Measurements from ENCODE around the gene RAB27B. TPM values are rescaled to one million over a fixed set of nuclear protein-coding genes. Genes with fewer than 3 reads are reported as not detected.

Gene RAB27B
- total and polyA plus RNA-seq, 2 donors (not counting 1 experiment from before 2014, with no cell fraction given) = 0.01 to 0.07 TPM

GRCh38 chr18:54939361-54939917, 111.2 kb downstream of the RAB27B start:
- Histone ChIP-seq H3K9me3 (ENCODE audit: control extremely low read depth in 1 of 3, control insufficient read depth in 2 of 3, insufficient read depth in 1 of 3, low read length in 2 of 3) (no peaks in the 10 kb centered on the region), H3K79me2 (ENCODE audit: control insufficient read depth, insufficient read depth, low read length) (no peaks in the 10 kb centered on the region), H4K20me1 (ENCODE audit: control insufficient read depth, insufficient read depth, low read length, poor library complexity, severe bottlenecking) (no peaks in the 10 kb centered on the region), H3K4me2 (replicated peaks; ENCODE audit: low read depth, low read length, poor library complexity, severe bottlenecking) (no peak overlapping the region), H2AFZ (ENCODE audit: insufficient read depth, low read depth, low read length, poor library complexity, severe bottlenecking) (no peak overlapping the region), H3K27ac (ENCODE audit: low read length in 2 of 2) (no peak overlapping the region), H3K9ac (ENCODE audit: low read length) (no peak overlapping the region), H3K4me1 (ENCODE audit: control insufficient read depth in 2 of 2, insufficient read depth in 2 of 2, low read length in 2 of 2) (no peaks in the 10 kb centered on the region), H3K36me3 (replicated peaks in 1 of 2; ENCODE audit: control extremely low read depth in 1 of 2, control insufficient read depth in 1 of 2, extremely low read depth in 1 of 2, insufficient read depth in 2 of 2, low read length in 1 of 2) (no peaks in the 10 kb centered on the region), H3K4me3 (ENCODE audit: control extremely low read depth in 1 of 5, extremely low read depth in 1 of 5, insufficient read depth in 1 of 5, low read depth in 2 of 5, low read length in 4 of 5) (no peak overlapping the region), H3K27me3 (replicated peaks in 1 of 4; ENCODE audit: control extremely low read depth in 1 of 4, control insufficient read depth in 3 of 4, insufficient read depth in 4 of 4, low read length in 3 of 4) (no peaks in the 10 kb centered on the region)
- TF ChIP-seq EZH2 (IDR thresholded peaks at IDR 0.05; ENCODE audit: borderline replicate concordance, insufficient read depth, low read depth, low read length, poor library complexity, severe bottlenecking) (no peak), CTCF (IDR thresholded peaks at IDR 0.05) (no peak)
- no peaks in the 10 kb centered on the region for H3K4me1 Mint-ChIP-seq
- ChIA-PET POLR2A (no interaction called here), CTCF (no interaction called here)
- H3K27ac Mint-ChIP-seq = no peak overlapping the region
- no peaks in the 10 kb centered on the region for H3K27me3 Mint-ChIP-seq
- no peak for DNase-seq
- no peak overlapping the region for H3K4me3 Mint-ChIP-seq
- ATAC-seq (ENCODE audit: low read depth) = no peak
- intact Hi-C loops (cut with micrococcal nuclease) = no loop called here
- 91% methylated on average over 6 of the region's 7 CpGs for WGBS (ENCODE audit: insufficient coverage)
- no peaks in the 10 kb centered on the region for H3K9me3 Mint-ChIP-seq (ENCODE audit: insufficient read depth)

DNA sequence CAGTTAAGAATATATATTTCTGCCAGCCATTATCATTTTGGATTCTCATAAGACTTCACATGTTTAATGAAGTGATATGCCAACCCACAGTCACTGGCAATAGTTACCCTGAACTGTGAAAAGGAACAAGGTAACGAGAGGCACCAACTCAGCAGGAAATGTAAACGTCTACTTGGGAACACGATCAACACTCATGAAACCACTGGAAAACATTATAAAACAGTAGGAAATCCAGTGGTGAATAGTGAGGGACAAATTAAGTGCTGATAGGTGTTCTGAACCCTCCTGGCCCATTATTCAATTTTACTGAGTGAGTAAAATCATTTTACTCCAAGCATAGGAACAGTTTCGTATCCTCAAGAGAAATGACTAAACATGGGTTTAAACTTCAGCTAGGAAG, 113.9 kb downstream of the RAB27B start:
- TF ChIP-seq CTCF (IDR thresholded peaks at IDR 0.05) = no peak
- TF ChIP-seq EZH2 (IDR thresholded peaks at IDR 0.05; ENCODE audit: borderline replicate concordance, insufficient read depth, low read depth, low read length, poor library complexity, severe bottlenecking) = no peak
- Mint-ChIP-seq H3K27ac (no peak overlapping the region), H3K27me3 (no peaks in the 10 kb centered on the region), H3K4me3 (no peak overlapping the region), H3K4me1 (peaks cover 15% of the 10 kb centered on the region), H3K9me3 (ENCODE audit: insufficient read depth) (no peaks in the 10 kb centered on the region)
- no peaks in the 10 kb centered on the region for H3K9me3 ChIP-seq (ENCODE audit: control extremely low read depth in 1 of 3, control insufficient read depth in 2 of 3, insufficient read depth in 1 of 3, low read length in 2 of 3)
- no peak overlapping the region for H3K27ac ChIP-seq (ENCODE audit: low read length in 2 of 2)
- POLR2A ChIA-PET = no interaction called here
- peaks cover 4 to 6% of the 10 kb centered on the region in 2 donors for H3K4me1 ChIP-seq (ENCODE audit: control insufficient read depth in 2 of 2, insufficient read depth in 2 of 2, low read length in 2 of 2)
- no peaks in the 10 kb centered on the region for H3K79me2 ChIP-seq (ENCODE audit: control insufficient read depth, insufficient read depth, low read length)
- no peaks in the 10 kb centered on the region for H3K36me3 ChIP-seq (replicated peaks in 1 of 2; ENCODE audit: control extremely low read depth in 1 of 2, control insufficient read depth in 1 of 2, extremely low read depth in 1 of 2, insufficient read depth in 2 of 2, low read length in 1 of 2)
- WGBS (ENCODE audit: insufficient coverage) = no CpG with 5 or more reads among the region's 4 CpGs
- no peak overlapping the region for H2AFZ ChIP-seq (ENCODE audit: insufficient read depth, low read depth, low read length, poor library complexity, severe bottlenecking)
- no peak overlapping the region for H3K9ac ChIP-seq (ENCODE audit: low read length)
- no peak for ATAC-seq (ENCODE audit: low read depth)
- H3K4me2 ChIP-seq (replicated peaks; ENCODE audit: low read depth, low read length, poor library complexity, severe bottlenecking) = no peak overlapping the region
- H4K20me1 ChIP-seq (ENCODE audit: control insufficient read depth, insufficient read depth, low read length, poor library complexity, severe bottlenecking) = no peaks in the 10 kb centered on the region
- intact Hi-C loops (cut with micrococcal nuclease) = no loop called here
- CTCF ChIA-PET = no interaction called here
- no peak for DNase-seq
- no peaks in the 10 kb centered on the region for H3K27me3 ChIP-seq (replicated peaks in 1 of 4; ENCODE audit: control extremely low read depth in 1 of 4, control insufficient read depth in 3 of 4, insufficient read depth in 4 of 4, low read length in 3 of 4)
- no peak overlapping the region for H3K4me3 ChIP-seq (ENCODE audit: control extremely low read depth in 1 of 5, extremely low read depth in 1 of 5, insufficient read depth in 1 of 5, low read depth in 2 of 5, low read length in 4 of 5)
